Suppressor macrophage (primary cell): ENCODE results near the gene ARRDC4.
"Not testable (repeated sequence)": the region's sequence is repeated elsewhere in the genome, so short reads cannot be mapped to it uniquely, and the experiment has no call there.

Experiments
- DNase-seq, 4 experiments: peaks; one replicate each; pipeline ENCODE4 v3.0.0-alpha.2; 2020 to 2022

Gene ARRDC4

DNA sequence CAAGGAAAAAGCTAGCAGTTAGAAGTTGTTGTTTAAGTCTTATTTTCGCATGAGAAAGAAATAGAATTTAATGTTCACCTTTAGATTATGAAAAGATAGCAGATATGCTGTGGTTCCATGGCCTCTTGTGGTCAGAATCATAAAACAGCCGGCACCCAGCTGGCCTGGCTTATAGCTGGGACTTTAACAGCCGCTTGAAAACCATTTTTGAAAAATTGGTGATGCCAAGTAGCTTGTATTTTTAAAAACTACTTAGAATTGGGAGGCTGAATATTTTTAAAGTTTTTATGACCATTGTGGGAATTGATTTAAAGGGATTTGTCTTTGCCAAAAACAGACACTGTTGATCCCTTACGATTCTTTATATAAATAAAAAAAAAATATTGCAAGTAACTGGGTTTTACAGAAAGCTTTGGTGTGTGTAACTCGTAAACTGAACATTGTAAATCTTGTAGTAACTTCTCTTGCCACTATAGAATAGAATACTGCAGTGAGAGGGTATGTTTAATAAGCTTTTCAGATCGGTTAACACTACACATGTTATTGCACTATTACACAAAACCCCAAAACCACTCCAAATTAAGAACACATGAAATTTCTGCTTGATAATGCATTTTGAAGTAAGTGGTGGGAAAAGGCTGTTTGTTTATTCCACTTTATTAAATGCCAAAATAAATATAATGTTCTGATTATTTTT, 6.6 kb downstream of the ARRDC4 start:
- DNase-seq = no peak

DNA sequence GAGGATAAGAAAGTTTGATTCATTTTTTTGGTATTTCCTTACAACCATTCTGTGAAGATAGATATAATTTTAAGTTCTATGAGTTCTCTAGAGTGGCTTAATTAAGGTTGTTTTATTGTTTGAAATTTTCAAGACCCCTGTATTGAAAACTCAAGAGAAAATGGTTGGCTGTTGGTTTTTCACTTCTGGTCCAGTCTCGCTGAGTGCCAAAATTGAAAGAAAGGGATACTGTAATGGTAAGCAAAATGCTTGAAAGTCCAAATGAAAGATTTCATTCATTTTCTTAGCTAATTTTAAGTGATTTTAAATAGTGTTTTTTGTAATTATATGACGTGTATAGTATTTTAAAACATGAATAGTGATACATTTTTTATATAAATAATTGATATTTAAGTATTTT, 7.4 kb downstream of the ARRDC4 start:
- DNase-seq = no peak

DNA sequence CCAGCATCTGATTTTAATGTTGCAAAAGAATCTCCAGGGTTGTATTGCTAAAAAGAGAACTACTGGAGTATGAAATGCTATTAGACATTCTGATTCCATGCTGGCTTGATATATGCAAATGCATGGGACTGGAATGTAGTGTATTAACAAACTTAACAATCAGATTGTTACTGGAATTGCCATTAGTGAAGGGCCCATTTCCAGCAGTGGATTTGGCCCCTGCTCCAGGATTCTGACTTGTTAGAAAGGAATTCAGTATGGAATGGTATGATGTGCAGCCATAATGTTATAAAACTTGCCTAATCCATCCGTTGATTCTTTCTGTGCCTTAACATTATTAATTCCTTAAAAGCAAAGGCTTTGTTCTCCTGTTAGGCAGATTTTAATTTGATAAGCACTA, 7.9 kb downstream of the ARRDC4 start:
- DNase-seq = no peak

DNA sequence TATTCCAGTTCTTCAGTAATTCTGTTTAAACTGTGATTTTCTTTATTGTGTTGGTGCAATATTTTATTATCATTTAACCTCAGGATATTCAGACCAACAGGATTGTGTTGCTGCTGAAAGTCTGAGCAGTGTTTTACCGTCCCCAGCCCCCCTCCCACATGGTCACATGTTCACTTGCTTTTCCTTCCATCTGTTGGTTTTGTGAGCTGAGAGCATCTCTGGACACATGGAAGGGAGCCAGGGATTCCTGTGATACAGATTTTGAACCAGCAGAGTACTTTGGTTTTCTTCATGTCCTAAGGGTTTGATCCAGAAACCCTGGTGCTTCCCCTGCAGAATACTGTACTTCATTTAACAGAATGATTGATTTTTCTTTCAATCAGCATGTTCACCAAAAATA, 11.9 kb downstream of the ARRDC4 start:
- no peak for DNase-seq

DNA sequence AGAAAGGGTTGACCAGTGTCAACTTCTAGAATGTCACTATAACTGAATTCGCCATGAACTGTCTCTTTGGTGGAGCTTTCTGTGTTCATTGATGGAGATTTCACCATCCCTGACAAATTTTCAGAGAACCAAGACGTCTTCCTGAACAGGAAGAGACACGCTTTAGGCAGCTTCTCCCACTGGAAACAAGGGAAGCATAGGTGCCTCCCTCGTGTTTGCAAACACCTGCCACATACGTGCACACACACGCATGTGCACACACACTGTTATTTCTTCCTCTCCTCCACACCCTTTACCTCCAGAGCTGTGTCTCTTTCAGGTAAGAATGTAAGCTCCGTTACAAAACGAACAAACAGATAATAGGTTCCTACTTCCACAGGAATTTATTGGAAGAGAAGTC, 15.6 kb downstream of the ARRDC4 start:
- no peak for DNase-seq

DNA sequence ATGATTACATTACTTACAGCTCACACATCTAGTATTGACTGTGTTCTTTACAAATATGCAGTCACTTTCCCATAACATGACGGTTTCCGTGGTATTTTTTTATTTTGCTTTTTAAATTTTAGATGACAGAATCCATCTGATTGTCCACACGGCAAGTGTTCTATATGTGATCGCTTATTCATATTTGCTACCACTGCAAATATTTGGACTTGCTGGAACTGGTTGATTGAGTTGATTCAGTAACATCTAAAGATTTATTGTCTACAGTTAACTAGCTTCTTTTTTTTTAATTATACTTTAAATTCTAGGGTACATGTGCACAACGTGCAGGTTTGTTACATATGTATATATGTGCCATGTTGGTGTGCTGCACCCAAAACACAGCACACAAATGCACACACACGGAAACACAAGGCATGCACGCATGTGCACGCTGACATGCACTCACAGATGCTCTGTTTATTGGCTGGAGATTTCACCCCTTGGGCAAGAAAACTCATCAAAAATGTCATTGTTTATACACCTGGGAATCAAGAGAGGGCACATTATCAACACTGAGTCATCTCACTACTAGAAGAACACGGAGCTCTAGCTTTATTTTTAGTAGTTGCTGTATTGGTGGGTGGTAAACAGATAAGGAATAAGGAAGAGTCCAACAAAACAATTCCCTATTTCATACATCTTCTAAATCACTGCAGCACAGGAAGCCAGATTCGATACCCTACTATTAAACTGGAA, 16.4 kb downstream of the ARRDC4 start:
- DNase-seq = no peak

DNA sequence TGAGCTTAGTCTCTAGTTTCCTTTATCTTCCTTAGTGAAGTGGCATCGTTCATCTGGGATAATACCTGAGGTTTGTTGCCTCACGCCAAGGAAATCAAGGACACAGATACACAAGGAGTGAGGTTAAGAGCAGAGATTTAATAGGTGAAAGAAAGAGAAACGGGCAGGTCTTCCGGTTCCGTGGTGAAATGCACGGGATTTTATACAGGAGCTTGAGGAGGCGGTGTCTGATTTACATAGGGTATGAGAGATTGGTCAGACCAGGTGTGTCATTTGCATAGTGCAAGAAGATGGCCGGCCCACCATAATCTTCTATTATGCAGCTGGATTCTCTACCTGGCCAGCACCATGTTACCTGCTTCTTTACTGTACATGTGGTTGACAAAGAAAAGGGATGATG, 17.2 kb downstream of the ARRDC4 start:
- DNase-seq = no peak

DNA sequence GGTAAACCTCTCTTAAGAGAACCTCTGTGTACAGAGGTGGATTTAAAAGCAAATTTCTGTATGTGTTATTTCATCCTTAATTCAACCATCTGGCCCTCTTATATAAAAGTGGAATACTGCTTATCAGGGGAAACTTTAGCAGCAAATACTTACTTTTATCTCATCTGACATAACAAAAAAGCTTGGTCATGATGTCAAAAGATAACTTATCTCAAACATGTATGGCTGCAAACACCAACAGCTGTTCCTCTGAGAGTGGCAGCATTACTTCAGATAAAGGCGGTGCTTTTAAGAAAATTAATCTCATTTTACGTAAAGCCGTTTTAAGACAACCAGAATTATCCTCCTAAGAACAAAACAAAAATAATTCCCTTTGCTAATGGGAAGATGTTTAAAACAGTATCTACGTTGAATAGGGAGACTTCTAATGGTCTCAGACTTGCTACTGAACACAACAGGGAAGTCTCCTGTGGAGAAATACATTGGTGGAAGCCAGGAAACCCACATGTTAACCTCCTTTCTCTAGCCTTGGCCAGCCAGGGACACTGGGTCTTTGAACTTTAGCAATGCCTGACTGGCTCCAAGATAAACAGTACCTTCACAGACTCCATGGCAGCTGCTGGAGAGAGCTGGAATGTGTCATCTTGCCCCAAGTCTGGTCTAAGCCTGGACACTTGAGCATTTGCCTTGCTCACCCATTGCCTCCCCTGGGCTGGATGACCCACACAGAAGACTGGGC, 18.1 kb downstream of the ARRDC4 start:
- no peak for DNase-seq

DNA sequence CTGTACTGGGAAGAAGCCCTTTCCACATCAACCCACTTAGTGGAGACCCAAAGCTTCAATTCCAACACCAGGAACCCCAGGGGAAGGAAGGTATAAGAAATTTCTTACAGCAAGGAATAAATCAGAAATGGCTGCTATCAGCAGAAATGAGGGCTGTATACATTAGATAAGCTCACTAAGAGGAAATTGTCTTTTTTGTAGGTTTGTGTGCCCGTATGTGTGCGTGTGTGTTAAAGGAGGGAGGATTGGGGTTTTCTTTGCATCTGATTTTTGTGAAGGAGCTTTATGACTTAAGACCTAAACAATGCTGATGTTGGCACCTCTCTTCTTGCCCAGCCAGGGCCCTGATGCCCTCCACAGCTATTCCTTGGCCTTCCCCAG, 18.6 kb downstream of the ARRDC4 start:
- no peak for DNase-seq

DNA sequence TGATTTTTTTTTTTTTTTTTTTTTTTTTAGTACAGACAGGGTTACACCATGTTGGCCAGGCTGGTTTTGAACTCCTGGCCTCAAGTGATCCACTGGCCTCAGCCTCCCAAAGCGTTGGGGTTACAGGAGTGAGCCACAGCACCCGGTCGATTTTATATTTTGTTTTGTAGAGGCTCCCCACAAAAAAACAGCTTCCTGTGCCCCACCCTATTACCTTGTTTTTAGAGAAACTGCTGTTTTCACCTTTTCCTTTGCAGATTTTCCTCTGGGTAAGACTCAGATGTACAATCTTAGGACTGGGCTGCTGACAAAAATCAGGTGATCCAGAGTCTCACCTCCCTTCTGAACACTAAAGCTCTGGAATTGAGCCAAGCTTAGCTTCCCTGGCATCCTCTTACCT, 20.6 kb downstream of the ARRDC4 start:
- no peak for DNase-seq

DNA sequence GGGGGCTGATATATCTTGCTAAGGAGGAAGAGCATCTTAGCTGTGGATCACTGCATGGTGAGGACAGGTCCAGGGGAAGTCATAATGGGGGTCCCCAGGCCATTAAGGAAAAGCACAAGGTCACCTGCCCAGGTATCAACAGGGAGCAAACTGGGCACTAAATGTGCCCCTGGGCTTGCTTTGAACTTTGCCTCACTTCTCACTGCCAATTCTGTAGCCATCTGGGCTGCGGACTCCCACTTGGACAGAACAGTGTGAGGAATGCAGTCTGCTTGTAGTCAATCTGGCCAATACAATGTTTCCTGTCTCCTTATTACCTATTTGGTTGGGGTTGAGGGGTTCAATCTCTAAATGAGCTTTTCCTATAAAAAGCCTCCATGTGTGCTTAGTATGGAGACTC, 21.3 kb downstream of the ARRDC4 start:
- DNase-seq = no peak

DNA sequence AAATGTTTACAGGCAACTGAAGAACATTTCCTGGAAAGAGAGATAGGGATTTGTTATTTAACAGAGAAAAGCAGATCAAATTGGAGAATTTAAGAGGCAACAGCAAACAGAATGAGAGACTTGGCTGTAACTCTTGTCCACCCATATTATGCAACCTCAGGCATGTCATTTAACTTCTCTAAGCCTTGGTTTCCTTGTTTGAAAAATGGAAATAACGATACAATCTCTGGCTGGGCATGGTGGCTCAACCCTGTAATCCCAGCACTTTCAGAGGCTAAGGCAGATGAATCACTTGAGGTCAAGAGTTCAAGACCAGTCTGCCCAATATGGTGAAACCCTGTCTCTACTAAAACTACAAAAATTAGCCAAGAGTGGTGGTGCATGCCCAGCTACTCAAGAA, 23.7 kb downstream of the ARRDC4 start:
- peak; percentile 13 to 30 (median 26) for DNase-seq

DNA sequence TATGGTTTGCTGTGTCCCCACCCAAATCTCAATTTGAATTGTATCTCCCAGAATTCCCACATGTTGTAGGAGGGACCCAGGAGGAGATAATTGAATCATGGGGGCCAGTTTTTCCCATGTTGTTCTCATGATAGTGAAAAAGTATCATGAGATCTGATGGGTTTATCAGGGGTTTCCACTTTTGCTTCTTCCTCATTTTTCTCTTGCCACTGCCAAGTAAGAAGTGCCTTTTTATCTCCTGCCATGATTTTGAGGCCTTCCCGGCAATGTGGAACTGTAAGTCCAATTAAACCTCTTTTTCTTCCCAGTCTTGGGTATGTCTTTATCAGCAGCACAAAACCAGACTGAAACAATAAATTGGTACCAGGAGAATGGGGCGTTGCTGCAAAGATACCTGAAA, 25.5 kb downstream of the ARRDC4 start:
- not testable (repeated sequence) for DNase-seq

DNA sequence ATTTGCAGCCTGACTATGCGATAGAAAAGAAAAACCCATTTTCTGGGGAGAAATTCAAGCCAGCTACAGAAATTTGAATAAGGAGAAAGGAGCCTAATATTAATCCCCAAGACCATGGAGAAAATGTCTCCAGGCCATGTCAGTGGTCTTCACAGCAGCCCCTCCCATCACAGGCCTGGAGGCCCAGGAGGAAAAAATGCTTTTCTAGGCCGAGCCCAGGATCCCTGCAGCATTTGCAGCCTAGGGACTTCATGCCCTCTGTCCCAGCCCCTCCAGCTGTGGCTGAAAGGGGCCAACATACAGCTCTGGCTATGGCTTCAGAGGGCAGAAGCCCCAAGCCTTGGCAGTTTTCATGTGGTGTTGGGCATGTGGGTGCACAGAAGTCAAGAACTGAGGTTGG, 26.3 kb downstream of the ARRDC4 start:
- DNase-seq = no peak

DNA sequence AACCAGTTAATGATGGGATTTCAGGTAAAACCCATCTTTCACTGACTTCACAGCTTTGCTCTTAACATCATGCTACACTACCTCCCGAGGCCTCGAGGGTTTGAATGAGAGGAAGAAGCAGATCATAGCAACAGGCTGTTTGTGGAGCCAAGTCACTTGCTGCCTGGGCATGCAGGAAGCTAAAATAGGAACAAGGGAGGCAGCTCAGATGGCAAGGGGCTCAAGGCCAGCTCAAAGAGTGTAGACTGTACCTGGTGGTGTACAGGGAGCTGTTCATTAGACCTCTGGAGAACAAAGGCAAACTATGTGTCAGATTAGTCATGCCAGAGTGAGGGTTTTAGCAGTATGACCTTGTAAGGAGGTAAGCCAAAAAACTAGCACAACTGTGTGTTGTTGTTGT, 28.8 kb downstream of the ARRDC4 start:
- no peak for DNase-seq

DNA sequence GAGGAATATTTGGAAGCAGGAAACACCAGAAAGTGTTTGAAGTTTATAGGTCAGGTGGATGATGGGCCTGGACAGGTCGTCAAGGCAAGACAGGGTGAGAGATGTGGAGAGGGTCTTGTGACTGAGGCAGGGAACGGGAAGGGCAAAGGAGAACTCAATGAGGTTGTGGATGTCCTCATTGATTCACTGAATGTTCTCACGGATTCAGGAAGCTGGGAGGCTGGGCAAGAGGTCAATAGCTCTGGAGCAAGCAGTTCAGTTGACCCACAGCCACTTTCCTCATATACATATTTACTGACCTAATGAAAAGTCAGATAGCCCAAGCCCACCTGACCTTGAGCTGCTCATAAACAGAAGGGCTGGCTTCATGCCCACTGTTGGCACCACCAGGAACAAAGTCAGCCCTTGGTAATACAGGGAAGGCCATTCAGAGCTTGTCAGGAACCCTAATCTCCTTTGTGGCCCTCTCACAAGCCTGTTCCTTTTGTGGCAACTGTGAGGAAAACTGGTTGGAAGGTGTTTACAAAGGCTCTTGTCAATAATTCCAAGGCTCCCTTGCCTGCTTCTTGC, 31.6 kb downstream of the ARRDC4 start:
- DNase-seq = peak in 1 of 4 experiments; percentile 2

DNA sequence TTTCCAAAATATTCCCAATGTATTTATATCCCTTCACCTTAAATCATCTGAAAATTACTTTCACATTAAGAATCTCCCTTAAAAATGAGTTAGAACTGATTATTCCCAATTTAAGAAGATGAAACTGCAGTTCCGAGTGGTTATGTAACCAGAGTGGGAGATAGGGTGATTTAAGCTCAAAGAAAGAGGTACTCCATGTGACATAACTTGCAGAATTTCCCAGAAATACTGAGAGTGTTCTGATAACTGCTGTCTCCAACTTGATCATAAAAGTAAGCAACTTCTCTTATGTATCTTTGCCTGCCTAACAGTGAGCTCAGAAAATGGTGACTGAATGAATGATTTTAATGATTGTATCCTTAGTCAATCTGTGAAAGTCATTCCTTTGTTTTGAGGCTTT, 32.3 kb downstream of the ARRDC4 start:
- no peak for DNase-seq

DNA sequence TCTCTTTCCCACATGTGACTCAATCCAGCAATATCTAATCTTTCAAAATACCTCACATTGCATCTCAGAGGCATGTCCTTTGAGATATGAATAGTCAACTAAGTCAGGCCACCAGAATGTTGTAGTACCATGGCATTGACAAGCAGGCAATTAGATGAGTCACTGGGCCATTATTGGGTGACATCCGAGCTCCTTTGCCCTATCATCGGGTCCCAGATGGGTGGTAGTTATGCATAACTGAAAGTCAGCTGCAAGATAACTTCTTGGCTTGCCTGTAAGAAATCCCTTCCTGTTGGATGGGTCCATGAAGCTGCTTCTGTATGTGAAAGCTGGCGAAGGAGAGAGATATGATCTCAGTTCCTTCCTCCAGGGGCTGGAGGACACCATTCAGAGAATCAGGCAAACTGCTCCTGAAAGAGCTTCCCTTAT, 32.8 kb downstream of the ARRDC4 start:
- DNase-seq = peak in 3 of 4 experiments; percentile 22 to 33 (median 30)

DNA sequence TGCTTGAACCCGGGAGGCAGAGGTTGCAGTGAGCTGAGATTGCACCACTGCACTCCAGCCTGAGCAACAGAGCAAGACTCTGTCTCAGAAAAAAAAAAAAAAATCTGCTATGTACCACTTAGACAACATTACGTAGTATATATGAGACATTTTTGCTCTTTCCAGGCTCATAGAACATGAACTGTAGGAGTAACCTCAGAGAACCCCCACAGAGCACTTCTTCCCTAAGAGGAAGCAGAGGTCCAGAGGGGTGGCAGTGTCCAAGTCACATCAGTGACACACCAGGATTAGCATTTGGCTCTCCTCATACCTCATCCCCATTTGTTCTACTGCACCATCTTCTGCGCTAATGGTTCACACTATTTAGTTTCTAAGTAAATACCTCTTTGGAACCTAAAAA, 33.7 kb downstream of the ARRDC4 start:
- DNase-seq = peak in 2 of 4 experiments; percentile 38 to 48

DNA sequence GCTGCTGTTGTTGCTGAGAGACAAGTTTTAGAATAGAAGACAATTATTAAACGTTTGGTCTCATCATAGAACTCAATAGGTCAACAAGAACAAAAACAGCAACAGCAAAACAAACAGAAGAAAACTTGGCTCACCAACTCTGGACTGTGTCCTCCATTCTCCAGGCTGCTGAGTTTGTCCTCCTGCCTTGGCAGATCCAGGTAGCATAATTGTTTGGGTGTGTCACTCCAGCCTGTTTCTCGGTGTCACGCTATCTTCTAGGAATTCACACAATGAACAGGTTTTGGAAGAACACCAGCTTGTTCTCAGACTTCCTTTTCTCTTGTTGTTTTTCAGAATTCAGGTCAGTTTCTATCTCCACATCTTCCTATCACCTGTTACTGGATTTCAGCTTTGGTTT, 34.7 kb downstream of the ARRDC4 start:
- no peak for DNase-seq

DNA sequence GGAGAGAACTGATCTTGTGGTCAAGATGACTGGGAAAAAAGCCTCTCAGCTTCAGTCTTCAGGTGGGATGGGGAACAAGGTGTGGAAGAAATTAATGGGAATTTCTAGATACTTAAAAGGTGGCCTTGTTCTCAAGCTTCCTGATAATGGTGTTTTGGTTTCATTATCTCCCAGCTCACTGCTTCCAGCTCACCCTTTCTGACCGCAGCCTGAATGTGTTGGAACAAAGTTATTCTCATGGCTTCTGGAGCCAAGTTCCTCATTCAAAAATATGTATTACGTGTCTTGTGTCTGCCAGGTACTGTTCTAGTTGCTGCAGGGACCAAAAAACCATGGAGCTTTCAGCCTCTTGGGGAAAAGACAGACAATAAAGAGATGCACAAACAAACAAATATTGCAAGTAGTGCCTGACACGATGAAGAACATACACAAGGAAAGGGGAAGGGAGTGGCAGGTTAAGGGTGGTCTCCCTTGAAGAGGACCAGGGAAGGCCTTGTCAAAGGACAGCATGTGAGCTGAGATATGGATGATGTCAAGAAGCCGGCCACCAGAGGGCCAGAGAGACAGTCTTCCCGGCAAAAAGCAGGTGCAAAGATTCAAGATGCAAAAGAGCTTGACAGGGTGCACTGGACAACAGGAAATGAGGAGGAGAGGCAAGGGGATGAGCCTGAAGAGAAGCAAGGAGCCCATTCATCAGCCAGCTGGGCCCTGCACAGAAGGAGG, 35.5 kb downstream of the ARRDC4 start:
- DNase-seq = peak; percentile 15 to 56 (median 48)

DNA sequence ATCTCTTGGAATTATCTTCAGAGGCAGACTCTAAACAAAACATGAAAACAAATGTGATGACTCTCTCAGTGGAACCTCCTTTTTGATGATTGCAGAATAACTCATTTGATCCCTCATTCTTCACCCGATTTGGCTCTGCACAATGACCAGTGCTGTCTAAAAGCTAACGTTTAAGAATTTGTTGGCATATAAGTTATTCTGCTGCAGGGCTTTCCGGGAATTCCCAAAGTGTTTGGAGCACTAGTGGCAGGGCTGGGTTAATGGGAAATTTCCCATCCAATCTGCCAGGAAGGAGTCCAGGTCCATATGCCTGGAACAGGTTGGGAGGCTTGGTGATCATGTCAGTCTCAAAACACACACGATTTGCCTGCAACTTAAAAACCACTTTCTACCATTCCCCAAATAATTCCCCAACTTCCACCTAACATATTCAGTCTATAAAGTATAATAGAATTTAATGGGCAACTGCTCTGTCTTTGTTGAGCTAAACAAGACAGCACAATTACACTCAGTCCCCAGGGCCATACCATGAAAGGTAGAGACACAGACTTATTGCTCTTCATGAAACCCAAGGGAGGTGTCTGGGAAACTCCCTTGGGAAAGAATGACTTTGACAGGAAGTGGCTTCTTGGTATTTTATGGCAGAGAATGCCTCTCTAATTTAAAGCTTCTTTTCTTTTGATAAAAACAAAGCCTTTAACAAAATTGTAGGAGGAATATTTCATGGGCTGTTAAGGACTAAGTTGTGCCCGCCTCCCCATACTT, 38.0 kb downstream of the ARRDC4 start:
- no peak for DNase-seq
